Memory B cell (primary cell): ENCODE measurements around the gene TRIM49C.
"Not testable (repeated sequence)": the region's sequence is repeated elsewhere in the genome, so short reads cannot be mapped to it uniquely, and the experiment has no call there.

Experiments used
- ATAC-seq: fragments of 150-1000 bp; cut with Tn5 transposase; 2 replicates; pipeline ENCODE4 v1.10.0; 2021; ENCODE audit warnings: low read depth, mild to moderate bottlenecking, moderate library complexity
- DNase-seq, 2 donors: peaks; one replicate each; pipeline ENCODE4 v3.0.0; 2022; ENCODE audit warnings: low spot score in 2 of 2
- H3K27ac Mint-ChIP-seq: one replicate; pipeline ENCODE4 v1.8.0; 2022; ENCODE audit warnings: mild to moderate bottlenecking, moderate library complexity, mixed read lengths
- H3K27me3 Mint-ChIP-seq: one replicate; pipeline ENCODE4 v1.8.0; 2022; ENCODE audit warnings: mixed read lengths
- H3K36me3 Mint-ChIP-seq: one replicate; pipeline ENCODE4 v1.8.0; 2022; ENCODE audit warnings: mild to moderate bottlenecking, mixed read lengths
- H3K4me1 Mint-ChIP-seq: one replicate; pipeline ENCODE4 v1.8.0; 2022; ENCODE audit warnings: mixed read lengths
- H3K4me3 Mint-ChIP-seq: one replicate; pipeline ENCODE4 v1.8.0; 2022; ENCODE audit warnings: mild to moderate bottlenecking, moderate library complexity, mixed read lengths
- H3K9me3 Mint-ChIP-seq: one replicate; pipeline ENCODE4 v1.8.0; 2022; ENCODE audit warnings: mixed read lengths

Gene TRIM49C, protein sequence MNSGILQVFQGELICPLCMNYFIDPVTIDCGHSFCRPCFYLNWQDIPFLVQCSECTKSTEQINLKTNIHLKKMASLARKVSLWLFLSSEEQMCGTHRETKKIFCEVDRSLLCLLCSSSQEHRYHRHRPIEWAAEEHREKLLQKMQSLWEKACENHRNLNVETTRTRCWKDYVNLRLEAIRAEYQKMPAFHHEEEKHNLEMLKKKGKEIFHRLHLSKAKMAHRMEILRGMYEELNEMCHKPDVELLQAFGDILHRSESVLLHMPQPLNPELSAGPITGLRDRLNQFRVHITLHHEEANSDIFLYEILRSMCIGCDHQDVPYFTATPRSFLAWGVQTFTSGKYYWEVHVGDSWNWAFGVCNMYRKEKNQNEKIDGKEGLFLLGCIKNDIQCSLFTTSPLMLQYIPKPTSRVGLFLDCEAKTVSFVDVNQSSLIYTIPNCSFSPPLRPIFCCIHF

DNA sequence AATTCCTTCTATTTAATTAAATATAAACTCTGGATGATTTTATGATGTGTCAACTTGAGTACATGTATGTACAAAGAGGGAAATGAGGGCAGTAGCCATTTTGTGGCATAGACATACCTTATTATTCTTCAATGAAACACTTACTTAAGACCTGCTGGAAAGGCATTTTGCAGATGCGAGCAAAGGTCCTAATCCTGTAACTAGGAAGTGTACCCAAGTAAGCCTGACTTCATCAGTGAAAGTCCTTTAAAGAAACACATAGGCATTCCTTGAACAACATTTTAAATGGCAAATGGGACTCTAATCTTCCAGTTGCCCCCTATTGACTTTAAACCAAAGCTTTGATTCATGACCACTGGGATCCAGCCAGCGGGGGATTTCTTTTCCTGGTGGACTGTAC is at the start of gene TRIM49C:
Gene TRIM49C, plus strand, starts transcription at position 301 of the 400 bp plus-strand sequence. CDS start 4,106 bp downstream, outside the sequence.
- H3K36me3 Mint-ChIP-seq, H3K27me3 Mint-ChIP-seq, ATAC-seq, DNase-seq, H3K4me3 Mint-ChIP-seq, H3K9me3 Mint-ChIP-seq, H3K27ac Mint-ChIP-seq, H3K4me1 Mint-ChIP-seq: not testable (repeated sequence)

DNA sequence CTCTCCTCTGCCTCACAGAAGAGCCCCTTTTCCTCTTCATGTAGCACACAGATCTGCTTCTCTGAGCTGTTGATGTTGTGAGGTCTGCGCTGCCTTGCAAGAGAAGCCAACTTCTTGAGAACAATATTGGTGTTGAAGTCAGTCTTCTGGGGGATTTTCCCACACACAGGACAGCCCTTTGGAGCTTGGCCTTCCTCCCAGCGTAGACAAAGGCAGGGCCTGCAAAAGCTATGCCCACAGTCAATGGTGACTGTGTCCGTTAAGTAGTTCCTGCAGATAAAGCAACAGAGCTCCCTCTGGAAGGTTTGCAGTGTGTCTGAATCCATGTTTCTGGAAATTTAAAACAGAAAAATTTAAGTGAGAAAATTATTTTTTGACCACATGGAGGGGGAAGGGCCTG is 6.7 kb upstream of the TRIM49C start:
- not testable (repeated sequence) for DNase-seq, H3K27me3 Mint-ChIP-seq, H3K4me3 Mint-ChIP-seq, H3K36me3 Mint-ChIP-seq, H3K9me3 Mint-ChIP-seq, H3K27ac Mint-ChIP-seq, ATAC-seq, H3K4me1 Mint-ChIP-seq

DNA sequence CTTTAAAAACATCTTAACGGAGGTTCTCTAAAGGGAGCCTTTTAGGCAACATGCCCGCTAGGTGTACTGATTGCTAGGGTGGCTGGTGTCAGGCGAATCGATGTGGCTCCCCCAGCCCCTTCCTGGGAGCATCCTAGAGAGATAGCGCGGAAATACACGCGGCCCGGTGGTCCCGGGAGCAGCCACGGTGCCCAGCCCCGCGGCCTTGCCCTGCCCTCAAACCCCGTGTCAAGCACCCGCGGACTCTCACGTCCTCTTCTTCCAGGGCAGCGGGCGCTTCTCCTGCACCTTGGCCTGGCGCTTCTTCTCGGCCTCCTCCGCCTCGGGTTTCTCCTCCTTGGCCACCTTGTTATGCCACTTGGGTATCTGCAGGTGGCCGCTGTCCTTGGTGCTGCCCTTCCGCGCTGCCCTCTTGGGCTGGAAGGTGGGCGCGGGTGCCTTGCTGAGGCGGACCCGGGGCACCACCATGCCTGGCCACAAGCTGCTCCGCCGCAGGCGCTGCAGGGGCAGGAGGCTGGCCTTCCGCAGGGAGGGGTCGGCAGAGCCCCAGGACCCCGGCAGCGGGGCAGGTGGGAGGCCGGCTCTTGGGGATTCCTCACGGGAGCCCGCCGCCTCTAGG is 20.8 kb downstream of the TRIM49C start:
- not testable (repeated sequence) for H3K27ac Mint-ChIP-seq

DNA sequence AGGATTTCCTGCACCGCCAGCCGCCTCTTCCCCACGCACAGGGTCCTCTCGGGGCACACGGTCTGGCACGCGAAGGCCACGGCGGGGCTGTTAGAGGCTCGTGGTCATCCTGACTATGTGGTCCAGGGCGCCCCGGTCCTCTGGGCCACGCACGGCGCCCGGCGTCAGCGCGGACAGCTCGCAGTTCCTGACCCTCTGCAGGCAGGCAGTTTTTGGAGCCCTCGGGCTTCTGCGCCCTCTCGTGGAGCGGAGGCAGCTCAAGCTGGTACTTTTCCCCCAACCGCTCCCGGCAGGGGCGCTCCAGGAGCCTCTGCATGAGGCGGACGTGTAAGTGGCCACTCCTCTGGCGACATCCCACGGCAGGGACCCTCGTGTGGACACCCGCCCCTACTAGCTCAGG is 21.4 kb downstream of the TRIM49C start:
- not testable (repeated sequence) for H3K36me3 Mint-ChIP-seq, H3K4me3 Mint-ChIP-seq, H3K27me3 Mint-ChIP-seq, H3K9me3 Mint-ChIP-seq, H3K27ac Mint-ChIP-seq, DNase-seq, ATAC-seq, H3K4me1 Mint-ChIP-seq

More for the DNA sequence above, 20.8 kb downstream of the TRIM49C start:
- not testable (repeated sequence) for H3K9me3 Mint-ChIP-seq, DNase-seq, H3K36me3 Mint-ChIP-seq, H3K4me1 Mint-ChIP-seq, ATAC-seq, H3K4me3 Mint-ChIP-seq, H3K27me3 Mint-ChIP-seq

DNA sequence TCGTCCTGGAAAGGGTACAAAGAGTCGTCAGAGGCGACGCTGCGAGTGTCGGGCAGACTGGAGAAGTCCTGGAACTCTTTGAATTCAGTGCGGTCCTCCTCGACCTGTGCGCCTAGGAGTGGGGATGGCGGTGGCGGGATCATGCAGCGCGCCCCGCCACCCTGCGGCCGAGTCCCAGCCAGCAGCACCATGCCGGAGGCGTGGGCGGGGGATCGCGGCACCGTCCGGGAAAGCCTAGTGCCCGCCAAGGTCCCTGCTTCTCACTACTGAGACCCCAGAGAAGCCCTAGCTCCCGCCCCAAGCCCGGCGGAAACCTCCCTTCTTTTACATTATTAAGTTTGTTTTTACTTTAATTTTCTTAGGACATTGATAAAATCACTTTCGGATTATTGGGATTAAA is 22.6 kb downstream of the TRIM49C start:
- not testable (repeated sequence) for H3K36me3 Mint-ChIP-seq, DNase-seq, H3K27ac Mint-ChIP-seq, H3K27me3 Mint-ChIP-seq, H3K4me1 Mint-ChIP-seq, H3K4me3 Mint-ChIP-seq, H3K9me3 Mint-ChIP-seq, ATAC-seq

DNA sequence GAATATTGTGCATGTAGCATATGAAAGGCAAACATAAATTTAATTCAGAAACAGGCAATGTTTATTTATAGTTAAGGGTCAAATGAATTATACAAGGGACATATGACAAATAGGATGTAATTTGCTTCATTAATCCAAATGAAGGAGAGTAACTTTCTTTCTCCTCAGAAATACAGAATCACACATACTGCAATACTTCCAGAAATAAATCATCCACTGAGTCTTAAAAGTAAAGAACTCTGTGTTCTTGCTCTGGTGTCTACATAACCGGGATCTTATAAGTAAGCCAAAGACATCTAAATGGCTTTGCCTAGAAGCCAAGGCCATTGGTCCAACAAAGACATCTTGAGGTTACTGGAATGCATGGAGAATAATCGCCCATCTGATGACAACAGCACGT is 54.7 kb downstream of the TRIM49C start, which contains the start of gene UBTFL1:
Gene UBTFL1, plus strand, starts transcription at position 301 of the 400 bp plus-strand sequence. Its CDS starts 0 bp downstream, at position 301.
- H3K9me3 Mint-ChIP-seq: not testable (repeated sequence)

DNA sequence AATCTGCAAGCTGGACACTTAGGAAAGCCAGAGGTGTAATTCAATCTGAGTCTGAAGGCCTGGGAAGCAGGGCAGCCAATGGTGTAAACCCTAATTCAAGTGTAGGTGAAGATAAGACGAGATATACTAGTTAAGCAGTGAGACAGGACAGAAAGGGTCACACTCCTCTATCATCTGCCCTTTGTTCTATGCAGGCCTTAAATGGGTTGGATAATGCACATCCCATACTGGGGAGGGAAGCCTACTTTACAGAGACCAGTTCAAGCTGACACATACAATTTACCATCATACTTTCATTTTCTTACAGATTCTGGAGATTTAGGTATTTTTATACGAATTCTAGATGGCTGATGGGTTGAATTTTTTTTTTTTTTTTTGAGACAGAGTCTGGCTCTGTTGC is 57.8 kb downstream of the TRIM49C start:
- not testable (repeated sequence) for H3K27ac Mint-ChIP-seq, H3K27me3 Mint-ChIP-seq, H3K4me3 Mint-ChIP-seq, H3K4me1 Mint-ChIP-seq, DNase-seq, ATAC-seq, H3K36me3 Mint-ChIP-seq, H3K9me3 Mint-ChIP-seq

More for the DNA sequence above, 54.7 kb downstream of the TRIM49C start, which contains the start of gene UBTFL1:
- not testable (repeated sequence) for ATAC-seq, H3K4me1 Mint-ChIP-seq, DNase-seq, H3K4me3 Mint-ChIP-seq, H3K36me3 Mint-ChIP-seq, H3K27ac Mint-ChIP-seq, H3K27me3 Mint-ChIP-seq
